GM12865 (cell line): Measurements from ENCODE around the gene FBN1.

Source experiments
- DNase-seq: peaks from one replicate; pipeline ENCODE4 v3.0.0; 2010; ENCODE audit warnings: low read depth
- H3K4me3 ChIP-seq: 2 replicates; pipeline ENCODE4 v1.5.1; 2011; ENCODE audit warnings: mild to moderate bottlenecking, low read depth, low read length, control low read depth
- CTCF ChIP-seq: IDR thresholded peaks from 2 replicates; pipeline ENCODE4 v1.5.1; 2011; ENCODE audit warnings: low read length, control low read depth, low read depth, inconsistent platforms; ENCODE audit not compliant: insufficient read depth; ENCODE audit errors: missing control alignments

The FBN1 gene

GRCh38 chr15:48486228-48486627 is 159.3 kb downstream of the FBN1 start:
- no peak overlapping the region for H3K4me3 ChIP-seq
- no peak for TF ChIP-seq CTCF
- peak; percentile 5 for DNase-seq

- no peak for DNase-seq
- no peak overlapping the region for H3K4me3 ChIP-seq
- TF ChIP-seq CTCF = no peak
Measured at GRCh38 chr15:48481802-48482201, 163.7 kb downstream of the FBN1 start.

GRCh38 chr15:48479751-48480150 is 165.8 kb downstream of the FBN1 start:
- TF ChIP-seq CTCF = no peak
- DNase-seq = no peak
- no peak overlapping the region for H3K4me3 ChIP-seq

GRCh38 chr15:48478581-48478980 is 166.9 kb downstream of the FBN1 start:
- TF ChIP-seq CTCF = no peak
- H3K4me3 ChIP-seq = no peak overlapping the region
- no peak for DNase-seq

- H3K4me3 ChIP-seq = no peak overlapping the region
- no peak for TF ChIP-seq CTCF
- DNase-seq = no peak
Measured at GRCh38 chr15:48477795-48478360, 167.6 kb downstream of the FBN1 start.

GRCh38 chr15:48475600-48476395 is 169.7 kb downstream of the FBN1 start:
- no peak for DNase-seq
- H3K4me3 ChIP-seq = no peak overlapping the region
- TF ChIP-seq CTCF = no peak
